Thoracic aorta (tissue), 2 donors: ENCODE data around the gene SRRM4. TPM values are rescaled to one million over a fixed set of nuclear protein-coding genes. Genes with fewer than 3 reads are reported as not detected.
"Not testable (repeated sequence)": the region's sequence is repeated elsewhere in the genome, so short reads cannot be mapped to it uniquely, and the experiment has no call there.

ENCODE experiments used
- ATAC-seq: fragments of 150-250 bp; one replicate; pipeline ENCODE4 v1.8.0; 2017; ENCODE audit warnings: low read depth; ENCODE audit not compliant: insufficient number of reproducible peaks, low FRiP score
- DNase-seq: peaks from one replicate; pipeline ENCODE4 v3.0.0-alpha.2; 2020; ENCODE audit warnings: low spot score
- H3K27ac ChIP-seq, 2 donors: fragments of 200-600 bp; sonication (generic); 1 replicate in 1 of 2; 2 replicates in 1 of 2; pipeline ENCODE4 v1.5.1; 2016; ENCODE audit warnings: mild to moderate bottlenecking in 2 of 2, moderate library complexity in 2 of 2
- H3K27me3 ChIP-seq: fragments of 200-600 bp; sonication (generic); replicated peaks from 2 replicates; pipeline ENCODE4 v1.6.0; 2016; ENCODE audit warnings: mild to moderate bottlenecking; ENCODE audit not compliant: insufficient read depth
- H3K36me3 ChIP-seq: fragments of 200-600 bp; sonication (generic); one replicate; pipeline ENCODE4 v1.5.1; 2016
- H3K4me1 ChIP-seq, 2 donors: fragments of 200-600 bp; sonication (generic); 1 replicate in 1 of 2; 2 replicates in 1 of 2; pipeline versions ENCODE4 v1.5.1 to v1.6.0; 2016; ENCODE audit warnings: low read depth in 2 of 2, mild to moderate bottlenecking in 1 of 2; ENCODE audit not compliant: control insufficient read depth in 1 of 2
- H3K4me3 ChIP-seq: fragments of 200-600 bp; sonication (generic); 2 replicates; pipeline ENCODE4 v1.5.1; 2016; ENCODE audit warnings: mild to moderate bottlenecking
- H3K9me3 ChIP-seq: fragments of 200-600 bp; sonication (generic); 2 replicates; pipeline ENCODE4 v1.5.1; 2016
- CTCF ChIP-seq: fragments of 200-600 bp; sonication (generic); IDR thresholded peaks from one replicate; pipeline ENCODE4 v1.5.1; 2019; ENCODE audit warnings: antibody characterized with exemption
- total RNA-seq, 2 donors: library from RNA; depleted of rRNA; stranded (reverse); fragments of >200 nt; gene quantifications; one replicate each; pipeline versions ENCODE4 v1.1.0 to v1.2.3, GENCODE V29; 2016

Gene SRRM4
- total RNA-seq, 2 donors from 2014 or later, result 0.21 TPM; not detected in 1

- ATAC-seq (no peak), DNase-seq (no peak)
- no peak for TF ChIP-seq CTCF
- H3K9me3 ChIP-seq, result no peaks in the 10 kb centered on the region
- H3K27ac ChIP-seq, result no peak overlapping the region
- H3K36me3 ChIP-seq, result no peaks in the 10 kb centered on the region
- H3K4me3 ChIP-seq, result no peak overlapping the region
- no peaks in the 10 kb centered on the region for H3K27me3 ChIP-seq
- H3K4me1 ChIP-seq, result no peaks in the 10 kb centered on the region
Measured at GRCh38 chr12:119016715-119017114, 35.4 kb downstream of the SRRM4 start.

GRCh38 chr12:119019166-119019565, 37.8 kb downstream of the SRRM4 start:
- Histone ChIP-seq H3K4me1 (no peaks in the 10 kb centered on the region), H3K4me3 (no peak overlapping the region), H3K27me3 (no peaks in the 10 kb centered on the region), H3K9me3 (no peaks in the 10 kb centered on the region), H3K36me3 (no peaks in the 10 kb centered on the region), H3K27ac (no peak overlapping the region)
- DNase-seq (no peak), ATAC-seq (no peak)
- no peak for TF ChIP-seq CTCF

- Histone ChIP-seq H3K4me3 (no peak overlapping the region), H3K4me1 (no peaks in the 10 kb centered on the region), H3K27me3 (no peaks in the 10 kb centered on the region), H3K27ac (no peak overlapping the region), H3K9me3 (no peaks in the 10 kb centered on the region), H3K36me3 (no peaks in the 10 kb centered on the region)
- no peak for DNase-seq
- TF ChIP-seq CTCF, result no peak
- no peak for ATAC-seq
Measured at GRCh38 chr12:119020406-119021360, 39.3 kb downstream of the SRRM4 start.

GRCh38 chr12:119024356-119024755, 43.0 kb downstream of the SRRM4 start:
- Histone ChIP-seq H3K27ac (no peak overlapping the region), H3K9me3 (no peaks in the 10 kb centered on the region), H3K27me3 (no peaks in the 10 kb centered on the region), H3K4me3 (no peak overlapping the region), H3K36me3 (no peaks in the 10 kb centered on the region), H3K4me1 (no peaks in the 10 kb centered on the region)
- no peak for DNase-seq
- no peak for TF ChIP-seq CTCF
- ATAC-seq, result no peak

GRCh38 chr12:119025786-119026185, 44.4 kb downstream of the SRRM4 start:
- H3K4me3 ChIP-seq, result no peak overlapping the region
- H3K4me1 ChIP-seq, result no peaks in the 10 kb centered on the region
- DNase-seq (no peak), ATAC-seq (no peak)
- H3K27ac ChIP-seq, result no peak overlapping the region
- no peaks in the 10 kb centered on the region for H3K9me3 ChIP-seq
- H3K36me3 ChIP-seq, result no peaks in the 10 kb centered on the region
- no peak for TF ChIP-seq CTCF
- no peaks in the 10 kb centered on the region for H3K27me3 ChIP-seq

- not testable (repeated sequence) for H3K27ac ChIP-seq, ATAC-seq, H3K27me3 ChIP-seq, DNase-seq, H3K9me3 ChIP-seq, H3K4me3 ChIP-seq, H3K4me1 ChIP-seq, H3K36me3 ChIP-seq
Measured at GRCh38 chr12:119033332-119033731, 52.0 kb downstream of the SRRM4 start.
